Measurements from ENCODE around the gene FBXO2.

GRCh38 chr1:11611638-11612327 is 42.4 kb downstream of the FBXO2 start:
- TF ChIP-seq CTCF (IDR thresholded peaks at IDR 0.05 in 2 of 3, conservative IDR thresholded peaks at IDR 0.05 in 1 of 3; ENCODE audit: control insufficient read depth in 2 of 3, extremely low read depth in 1 of 3, insufficient read depth in 1 of 3, low read depth in 3 of 3, low read length in 3 of 3) (no peak), CEBPB (IDR thresholded peaks at IDR 0.05; ENCODE audit: borderline replicate concordance in 1 of 2, low read depth in 2 of 2, low read length in 2 of 2) (no peak), ZNF217 (IDR thresholded peaks at IDR 0.05) (no peak), CBFB (IDR thresholded peaks at IDR 0.05; ENCODE audit: low read depth) (no peak), POLR2A (IDR thresholded peaks at IDR 0.05; ENCODE audit: low read depth, low read length) (no peak), FOS (IDR thresholded peaks at IDR 0.05; ENCODE audit: borderline replicate concordance, extremely low read depth, insufficient read length) (no peak), CHD4 (IDR thresholded peaks at IDR 0.05) (no peak), EZH2 (IDR thresholded peaks at IDR 0.05; ENCODE audit: borderline replicate concordance, control insufficient read depth, low read depth, low read length) (no peak), ZNF274 (IDR thresholded peaks at IDR 0.05; ENCODE audit: insufficient read depth, insufficient read length) (no peak), ELK1 (IDR thresholded peaks at IDR 0.05; ENCODE audit: low read depth, low read length) (no peak)

Measured in GM12878 (cell line).